Measurements from ENCODE around the gene IL36RN.

- TF ChIP-seq, protein P1, sequence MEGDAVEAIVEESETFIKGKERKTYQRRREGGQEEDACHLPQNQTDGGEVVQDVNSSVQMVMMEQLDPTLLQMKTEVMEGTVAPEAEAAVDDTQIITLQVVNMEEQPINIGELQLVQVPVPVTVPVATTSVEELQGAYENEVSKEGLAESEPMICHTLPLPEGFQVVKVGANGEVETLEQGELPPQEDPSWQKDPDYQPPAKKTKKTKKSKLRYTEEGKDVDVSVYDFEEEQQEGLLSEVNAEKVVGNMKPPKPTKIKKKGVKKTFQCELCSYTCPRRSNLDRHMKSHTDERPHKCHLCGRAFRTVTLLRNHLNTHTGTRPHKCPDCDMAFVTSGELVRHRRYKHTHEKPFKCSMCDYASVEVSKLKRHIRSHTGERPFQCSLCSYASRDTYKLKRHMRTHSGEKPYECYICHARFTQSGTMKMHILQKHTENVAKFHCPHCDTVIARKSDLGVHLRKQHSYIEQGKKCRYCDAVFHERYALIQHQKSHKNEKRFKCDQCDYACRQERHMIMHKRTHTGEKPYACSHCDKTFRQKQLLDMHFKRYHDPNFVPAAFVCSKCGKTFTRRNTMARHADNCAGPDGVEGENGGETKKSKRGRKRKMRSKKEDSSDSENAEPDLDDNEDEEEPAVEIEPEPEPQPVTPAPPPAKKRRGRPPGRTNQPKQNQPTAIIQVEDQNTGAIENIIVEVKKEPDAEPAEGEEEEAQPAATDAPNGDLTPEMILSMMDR (IDR thresholded peaks at IDR 0.05; ENCODE audit: borderline replicate concordance, extremely low read depth, low read length, poor library complexity, severe bottlenecking) = no peak
- no peak for TF ChIP-seq EZH2 (IDR thresholded peaks at IDR 0.05; ENCODE audit: borderline replicate concordance, low read depth, low read length, severe bottlenecking)
These were observed 39.0 kb downstream of the IL36RN start for GRCh38 chr2:113098041-113098440.
